Measurements from ENCODE around the gene SPRYD3. TPM values are rescaled to one million over a fixed set of nuclear protein-coding genes. Genes with fewer than 3 reads are reported as not detected.
A peak's percentile ranks its signal among the peaks of the same experiment; 100 is the strongest.

The SPRYD3 gene
- total and polyA plus RNA-seq, 2 experiments from 2014 or later: 48.7 to 54.7 TPM

DNA sequence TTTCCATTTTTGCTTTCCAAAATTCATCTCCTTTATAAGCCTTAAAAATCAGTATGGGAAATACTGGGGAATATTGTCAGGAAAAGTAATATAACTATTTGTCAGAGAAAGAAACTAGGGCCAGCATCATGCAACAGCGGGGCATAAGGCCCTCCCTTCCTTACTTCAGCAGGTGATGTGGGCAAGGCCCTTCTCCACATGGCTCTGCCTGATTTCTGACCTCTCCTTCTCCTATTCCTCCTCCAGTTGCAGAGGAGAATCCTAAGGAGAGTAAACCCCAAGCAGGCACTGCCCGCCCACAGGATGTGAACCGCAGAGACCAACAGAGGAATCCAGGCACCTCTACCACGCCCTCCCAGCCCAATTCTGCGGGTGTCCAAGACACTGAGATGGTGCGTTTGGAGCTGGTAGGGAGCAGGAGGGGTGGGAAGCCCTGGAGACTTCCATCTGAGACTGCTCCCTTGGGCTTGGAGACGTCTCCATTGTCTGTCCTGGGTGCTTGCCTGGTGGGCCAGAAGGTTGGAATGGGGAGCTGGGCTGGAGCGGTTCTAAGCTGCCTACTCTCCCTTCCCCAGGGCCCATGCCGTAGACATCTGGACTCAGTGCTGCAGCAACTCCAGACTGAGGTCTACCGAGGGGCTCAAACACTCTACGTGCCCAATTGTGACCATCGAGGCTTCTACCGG, 21.4 kb upstream of the SPRYD3 start:
- no peaks in the 10 kb centered on the region for H3K9me3 ChIP-seq (ENCODE audit: low read depth)
- in situ Hi-C loops (cut with MboI): no loop called here
- H2AFZ ChIP-seq: no peak overlapping the region

DNA sequence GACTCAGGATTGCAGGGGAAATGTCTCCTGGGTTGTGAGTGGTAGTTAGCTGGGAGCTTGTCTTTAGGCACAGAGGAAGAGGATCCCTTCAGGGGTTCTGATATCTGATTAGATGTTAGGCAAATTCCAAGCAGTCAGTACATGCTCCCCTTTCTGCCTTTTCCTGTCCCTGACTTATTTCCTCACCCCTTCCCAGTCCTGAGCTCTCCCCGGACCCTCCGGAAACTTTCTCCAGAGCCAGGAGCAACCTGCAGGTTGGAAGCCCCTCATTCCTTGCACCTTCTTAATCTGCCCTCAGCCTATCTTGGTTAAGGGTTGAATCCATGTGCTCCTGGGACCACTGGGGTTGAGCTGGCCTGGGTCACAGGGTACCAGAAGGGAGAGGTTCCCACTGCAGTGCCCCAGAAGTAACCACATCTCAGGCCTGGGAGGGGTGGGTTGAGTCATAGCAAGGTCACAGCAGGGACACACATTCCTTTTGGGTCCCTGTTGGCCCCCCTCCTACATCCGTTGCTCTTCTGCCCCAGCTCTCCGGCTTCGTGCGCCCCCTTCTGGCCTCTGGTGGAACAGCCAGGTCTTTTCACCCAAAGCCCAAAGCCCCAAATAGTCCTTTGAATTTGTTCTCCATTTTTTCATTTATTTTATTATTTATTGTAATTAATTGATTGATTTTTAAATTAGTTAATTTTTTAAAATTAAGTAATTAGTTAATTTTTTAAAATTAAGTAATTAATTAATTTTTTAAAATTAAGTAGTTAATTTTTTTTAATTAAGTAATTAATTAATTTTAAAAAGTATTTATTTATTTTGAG, 20.1 kb upstream of the SPRYD3 start:
- Histone ChIP-seq H2AFZ (peak overlapping the region; percentile 47; the same call in 1 of the 2 replicates), H3K27ac (peak overlapping the region; percentile 97), H3K9ac (peak overlapping the region; percentile 93)

More for the DNA sequence above, 21.4 kb upstream of the SPRYD3 start:
- peaks cover 15% of the 10 kb centered on the region for H3K4me1 ChIP-seq (ENCODE audit: insufficient read depth)
- no peaks in the 10 kb centered on the region for H3K36me3 ChIP-seq (ENCODE audit: low read depth)
- H4K20me1 ChIP-seq (ENCODE audit: insufficient read depth): no peaks in the 10 kb centered on the region
- H3K27me3 ChIP-seq (replicated peaks; ENCODE audit: insufficient read depth): no peaks in the 10 kb centered on the region
- no peak overlapping the region for H3K4me2 ChIP-seq (ENCODE audit: unreplicated experiment)
- H3K27ac ChIP-seq: no peak overlapping the region
- peaks cover 32% of the 10 kb centered on the region for H3F3A ChIP-seq (ENCODE audit: insufficient read depth)
- 81 to 84% methylated on average over 13 of the region's 13 CpGs for WGBS, 2 experiments (ENCODE audit: low coverage in 1 of 2, low lambda C conversion rate in 2 of 2, missing lambda C conversion rate in 2 of 2)
- TF ChIP-seq EZH2 (IDR thresholded peaks at IDR 0.05; ENCODE audit: insufficient read depth, poor library complexity, severe bottlenecking) (no peak), EZH2phosphoT487 (IDR thresholded peaks at IDR 0.05; ENCODE audit: insufficient read depth, low read depth) (no peak)
- H3K9me2 ChIP-seq (ENCODE audit: insufficient read depth): no peaks in the 10 kb centered on the region
- no peak overlapping the region; the same call in 1 of the 2 replicates for H3K9ac ChIP-seq
- DNase-seq: no peak
- H3K4me3 ChIP-seq: no peak overlapping the region
- H3K79me2 ChIP-seq (ENCODE audit: insufficient read depth): peaks cover 8% of the 10 kb centered on the region; the same call in 1 of the 2 replicates

GRCh38 chr12:53098354-53098981, 19.3 kb upstream of the SPRYD3 start:
- no peaks in the 10 kb centered on the region for H3K9me3 ChIP-seq (ENCODE audit: low read depth)
- peak overlapping the region; percentile 85 for H3K4me3 ChIP-seq
- TF ChIP-seq EZH2phosphoT487 (IDR thresholded peaks at IDR 0.05; ENCODE audit: insufficient read depth, low read depth): no peak
- TF ChIP-seq EZH2 (IDR thresholded peaks at IDR 0.05; ENCODE audit: insufficient read depth, poor library complexity, severe bottlenecking): no peak
- DNase-seq: peak; percentile 92
- peak overlapping the region; percentile 91 for H3K4me2 ChIP-seq (ENCODE audit: unreplicated experiment)
- H3F3A ChIP-seq (ENCODE audit: insufficient read depth): peaks cover 37% of the 10 kb centered on the region
- no peaks in the 10 kb centered on the region for H3K9me2 ChIP-seq (ENCODE audit: insufficient read depth)
- WGBS, 2 experiments (ENCODE audit: low coverage in 1 of 2, low lambda C conversion rate in 2 of 2, missing lambda C conversion rate in 2 of 2): 0% methylated on average over 13 of the region's 13 CpGs
- peaks cover 22% of the 10 kb centered on the region for H3K4me1 ChIP-seq (ENCODE audit: insufficient read depth)
- peak overlapping the region; percentile 47 for H2AFZ ChIP-seq
- H3K79me2 ChIP-seq (ENCODE audit: insufficient read depth): peaks cover 11% of the 10 kb centered on the region; the same call in 1 of the 2 replicates
- H4K20me1 ChIP-seq (ENCODE audit: insufficient read depth): no peaks in the 10 kb centered on the region
- H3K36me3 ChIP-seq (ENCODE audit: low read depth): no peaks in the 10 kb centered on the region
- H3K27ac ChIP-seq: peak overlapping the region; percentile 97
- peak overlapping the region; percentile 93 for H3K9ac ChIP-seq
- no peaks in the 10 kb centered on the region for H3K27me3 ChIP-seq (replicated peaks; ENCODE audit: insufficient read depth)
- in situ Hi-C loops (cut with MboI): no loop called here

More for the DNA sequence above, 20.1 kb upstream of the SPRYD3 start:
- peaks cover 37% of the 10 kb centered on the region for H3F3A ChIP-seq (ENCODE audit: insufficient read depth)
- peaks cover 22% of the 10 kb centered on the region for H3K4me1 ChIP-seq (ENCODE audit: insufficient read depth)
- TF ChIP-seq EZH2phosphoT487 (IDR thresholded peaks at IDR 0.05; ENCODE audit: insufficient read depth, low read depth) (no peak), EZH2 (IDR thresholded peaks at IDR 0.05; ENCODE audit: insufficient read depth, poor library complexity, severe bottlenecking) (no peak)
- H3K36me3 ChIP-seq (ENCODE audit: low read depth): no peaks in the 10 kb centered on the region
- no peaks in the 10 kb centered on the region for H4K20me1 ChIP-seq (ENCODE audit: insufficient read depth)
- in situ Hi-C loops (cut with MboI): no loop called here
- DNase-seq: peak; percentile 97
- WGBS, 2 experiments (ENCODE audit: low coverage in 1 of 2, low lambda C conversion rate in 2 of 2, missing lambda C conversion rate in 2 of 2): 10 to 19% methylated on average over 6 of the region's 6 CpGs
- no peaks in the 10 kb centered on the region for H3K9me3 ChIP-seq (ENCODE audit: low read depth)
- H3K4me2 ChIP-seq (ENCODE audit: unreplicated experiment): peak overlapping the region; percentile 91
- no peaks in the 10 kb centered on the region for H3K9me2 ChIP-seq (ENCODE audit: insufficient read depth)
- peaks cover 11% of the 10 kb centered on the region; the same call in 1 of the 2 replicates for H3K79me2 ChIP-seq (ENCODE audit: insufficient read depth)
- H3K4me3 ChIP-seq: peak overlapping the region; percentile 85
- H3K27me3 ChIP-seq (replicated peaks; ENCODE audit: insufficient read depth): no peaks in the 10 kb centered on the region

Data from GM23248 (cell line).